ENCODE data around the gene ST7. TPM values are rescaled to one million over a fixed set of nuclear protein-coding genes. Genes with fewer than 3 reads are reported as not detected.

The ST7 gene
- total and polyA plus RNA-seq, 2 donors (not counting 3 experiments of a cell fraction or from before 2014, with no cell fraction given), result 18.6 to 24.9 TPM

DNA sequence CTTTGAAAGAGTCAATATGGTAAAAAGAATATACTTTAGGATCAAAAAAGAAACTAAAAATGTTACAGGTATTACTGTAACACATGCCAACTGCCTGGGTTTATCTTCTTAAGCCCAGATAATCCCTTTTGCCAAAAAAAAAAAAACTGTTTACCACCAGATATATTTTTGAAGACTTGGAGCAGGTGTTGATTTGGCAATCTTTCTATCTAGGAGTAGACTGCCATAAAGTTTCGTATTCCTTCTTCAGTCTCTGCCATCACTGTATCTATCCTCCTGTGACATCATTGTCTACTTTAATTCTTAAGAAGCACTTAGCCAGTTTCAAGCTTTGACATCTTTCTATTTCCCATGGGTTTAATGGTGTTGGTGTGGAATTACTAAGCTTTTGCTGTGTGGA, 161.0 kb downstream of the ST7 start:
- Histone ChIP-seq H3K9me3 (replicated peaks; ENCODE audit: control insufficient read depth, insufficient read depth, low read length) (no peaks in the 10 kb centered on the region), H3K9ac (replicated peaks; ENCODE audit: extremely low read depth, insufficient read depth, low read length) (no peak overlapping the region), H3K27ac (ENCODE audit: insufficient read depth, low read depth, low read length) (no peak overlapping the region), H3K4me1 (ENCODE audit: control insufficient read depth, extremely low read depth, insufficient read depth, low read length) (peaks cover 19% of the 10 kb centered on the region), H3K4me2 (ENCODE audit: insufficient read depth, low read length) (no peak overlapping the region), H3K79me2 (ENCODE audit: control insufficient read depth, insufficient read depth, low read length) (no peaks in the 10 kb centered on the region), H3K36me3 (ENCODE audit: control insufficient read depth in 2 of 2, extremely low read depth in 1 of 2, insufficient read depth in 2 of 2, low read length in 2 of 2) (no peaks in the 10 kb centered on the region), H3K4me3 (replicated peaks in 1 of 3; ENCODE audit: insufficient read depth in 1 of 3, low read depth in 1 of 3, low read length in 3 of 3) (no peak overlapping the region), H3K9me1 (replicated peaks; ENCODE audit: control insufficient read depth, extremely low read depth, insufficient read depth, low read length) (no peaks in the 10 kb centered on the region), H3K27me3 (ENCODE audit: control insufficient read depth in 2 of 2, insufficient read depth in 2 of 2, low read length in 2 of 2) (no peaks in the 10 kb centered on the region), H4K20me1 (replicated peaks; ENCODE audit: control insufficient read depth, extremely low read depth, insufficient read depth, low read length) (no peaks in the 10 kb centered on the region), H2AFZ (ENCODE audit: low read depth, low read length) (no peak overlapping the region)
- POLR2A ChIA-PET, result no interaction called here
- CTCF ChIA-PET, result interaction anchor here (1.4 to 2.2 kb wide), 3 partner anchors 13 to 129 kb away, joined by 7 to 13 read pairs (median 11); no protein-coding TSS in a partner anchor
- DNase-seq (ENCODE audit: low read depth, low spot score) (no peak), FAIRE-seq (no peak)
- intact Hi-C loops (cut with micrococcal nuclease), result no loop called here
- dilution Hi-C loops (cut with MboI; ENCODE audit: extremely low pct_ligation_motif_present, low sequenced_read_pairs), result no loop called here
- TF ChIP-seq FOS (IDR thresholded peaks at IDR 0.05; ENCODE audit: borderline replicate concordance, insufficient read depth, low read length), result no peak
- TF ChIP-seq, protein P1, sequence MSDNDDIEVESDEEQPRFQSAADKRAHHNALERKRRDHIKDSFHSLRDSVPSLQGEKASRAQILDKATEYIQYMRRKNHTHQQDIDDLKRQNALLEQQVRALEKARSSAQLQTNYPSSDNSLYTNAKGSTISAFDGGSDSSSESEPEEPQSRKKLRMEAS (IDR thresholded peaks at IDR 0.05; ENCODE audit: insufficient read depth, insufficient read length), result no peak
- TF ChIP-seq GATA2 (IDR thresholded peaks at IDR 0.05; ENCODE audit: insufficient read depth, insufficient read length, low read depth, low read length), result no peak
- TF ChIP-seq JUN (IDR thresholded peaks at IDR 0.05; ENCODE audit: borderline replicate concordance, insufficient read depth, insufficient read length, low read depth), result no peak
- TF ChIP-seq POLR2AphosphoS5 (IDR thresholded peaks at IDR 0.05; ENCODE audit: insufficient read depth, low read depth, low read length), result no peak
- TF ChIP-seq MYC (IDR thresholded peaks at IDR 0.05; ENCODE audit: low read depth, low read length), result no peak
- no peak for TF ChIP-seq CTCF (IDR thresholded peaks at IDR 0.05; ENCODE audit: extremely low read depth in 1 of 2, insufficient read depth in 1 of 2, low read depth in 1 of 2, low read length in 2 of 2)
- TF ChIP-seq POLR2A (IDR thresholded peaks at IDR 0.05; ENCODE audit: low read depth, low read length), result no peak
- no peak for TF ChIP-seq EZH2 (IDR thresholded peaks at IDR 0.05; ENCODE audit: borderline replicate concordance, low read depth, low read length, severe bottlenecking)
- BruUV-seq (replicated peaks), result no TSS peak

All from endothelial cell of umbilical vein (primary cell).